Ammon's horn (tissue), 1 donor: ENCODE data around the gene ECD.
A peak's percentile ranks its signal among the peaks of the same experiment; 100 is the strongest.

Source experiments
- DNase-seq: peaks from one replicate; pipeline ENCODE4 v3.0.0-alpha.2; 2016; ENCODE audit warnings: low spot score

Gene ECD

DNA sequence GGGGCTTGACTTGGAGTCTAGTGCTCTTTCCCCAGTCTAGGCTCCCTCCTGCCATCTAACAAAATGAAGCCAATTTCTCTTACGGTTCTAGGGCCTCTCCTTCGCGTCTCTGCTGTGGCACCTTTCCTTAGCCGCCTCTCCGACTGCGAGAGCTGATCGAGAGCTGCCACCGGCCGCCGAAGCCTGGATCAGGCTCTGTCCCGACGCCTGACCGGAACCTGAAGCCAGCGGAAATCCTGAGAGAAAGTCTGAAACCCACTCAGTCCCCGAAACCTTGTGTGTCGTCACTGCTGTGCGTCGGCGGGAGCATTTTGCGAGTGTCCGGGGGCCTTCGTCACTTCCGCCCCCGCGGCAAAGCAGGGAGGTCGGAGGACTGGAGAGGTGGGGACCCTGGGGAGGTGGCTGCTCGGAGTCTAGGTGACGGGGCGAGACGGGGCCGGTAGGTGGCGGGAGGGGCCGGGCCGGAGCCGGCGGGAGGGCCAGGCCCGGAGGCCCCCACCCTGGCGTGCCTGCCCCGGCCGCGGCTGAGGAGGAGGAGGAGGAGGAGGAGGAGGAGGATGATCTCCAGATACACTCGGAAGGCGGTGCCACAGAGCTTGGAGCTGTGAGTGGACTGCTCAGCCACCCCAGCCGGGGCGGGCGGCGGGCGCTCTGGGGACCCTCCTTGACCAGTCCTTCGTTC lies at the start of gene ECD, which contains the start of gene FAM149B1:
Gene ECD, minus strand, starts transcription at position 226 of the 682 bp plus-strand sequence. CDS start 4,071 bp downstream, outside the sequence.
Gene FAM149B1, plus strand, starts transcription at position 337 of the 682 bp plus-strand sequence. Its CDS starts 221 bp downstream, at position 558.
- DNase-seq: peak; percentile 94

DNA sequence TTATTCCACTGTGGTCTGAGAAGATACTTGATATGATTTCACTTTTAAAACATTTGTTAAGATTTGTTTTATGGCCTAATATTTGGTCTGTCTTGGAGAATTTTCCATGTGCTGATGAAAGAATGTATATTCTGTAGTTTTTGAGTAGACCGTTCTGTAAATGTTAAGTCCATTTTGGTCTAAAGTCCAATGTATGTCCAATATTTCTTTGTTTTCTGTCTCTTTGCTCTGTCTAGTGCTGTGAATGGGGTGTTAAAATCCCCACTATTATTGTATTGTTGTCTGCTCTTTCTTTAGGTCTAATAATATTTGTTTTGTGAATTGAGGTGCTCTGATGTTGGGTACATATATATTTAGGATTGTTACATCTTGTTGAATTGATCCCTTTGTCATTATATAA lies 47.9 kb upstream of the ECD start:
- no peak for DNase-seq

DNA sequence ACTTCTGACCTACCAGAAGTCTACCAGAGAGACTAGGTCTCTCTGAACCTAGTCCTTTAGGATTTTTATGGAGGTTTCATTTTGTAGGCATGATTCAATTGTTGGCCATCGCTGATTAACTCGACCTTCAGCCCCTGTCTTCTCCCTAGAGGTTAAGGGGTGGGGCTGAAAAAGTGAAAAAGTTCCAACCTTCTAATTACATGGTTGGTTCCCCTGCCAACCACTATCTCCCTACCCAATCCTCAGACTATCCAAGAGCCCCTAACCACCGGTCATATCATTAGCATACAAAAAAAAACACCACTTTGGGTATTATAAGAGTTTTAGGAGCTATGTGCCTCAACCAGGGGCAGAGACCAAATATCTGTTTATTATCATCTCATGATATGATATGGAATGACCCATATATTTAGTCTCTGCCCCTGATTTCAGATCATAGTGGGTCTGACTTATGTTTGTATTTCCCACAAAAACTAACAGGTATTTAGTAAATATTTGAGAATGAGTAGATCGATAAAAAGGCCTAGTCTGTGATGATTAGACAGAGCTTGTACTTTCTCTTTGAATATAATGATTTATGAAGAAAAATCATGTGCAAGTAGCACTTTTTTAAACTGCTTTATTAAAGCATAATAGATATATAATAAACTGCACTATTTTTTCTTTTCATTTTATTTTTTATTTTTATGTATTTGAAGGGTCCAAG lies 43.5 kb upstream of the ECD start:
- no peak for DNase-seq

DNA sequence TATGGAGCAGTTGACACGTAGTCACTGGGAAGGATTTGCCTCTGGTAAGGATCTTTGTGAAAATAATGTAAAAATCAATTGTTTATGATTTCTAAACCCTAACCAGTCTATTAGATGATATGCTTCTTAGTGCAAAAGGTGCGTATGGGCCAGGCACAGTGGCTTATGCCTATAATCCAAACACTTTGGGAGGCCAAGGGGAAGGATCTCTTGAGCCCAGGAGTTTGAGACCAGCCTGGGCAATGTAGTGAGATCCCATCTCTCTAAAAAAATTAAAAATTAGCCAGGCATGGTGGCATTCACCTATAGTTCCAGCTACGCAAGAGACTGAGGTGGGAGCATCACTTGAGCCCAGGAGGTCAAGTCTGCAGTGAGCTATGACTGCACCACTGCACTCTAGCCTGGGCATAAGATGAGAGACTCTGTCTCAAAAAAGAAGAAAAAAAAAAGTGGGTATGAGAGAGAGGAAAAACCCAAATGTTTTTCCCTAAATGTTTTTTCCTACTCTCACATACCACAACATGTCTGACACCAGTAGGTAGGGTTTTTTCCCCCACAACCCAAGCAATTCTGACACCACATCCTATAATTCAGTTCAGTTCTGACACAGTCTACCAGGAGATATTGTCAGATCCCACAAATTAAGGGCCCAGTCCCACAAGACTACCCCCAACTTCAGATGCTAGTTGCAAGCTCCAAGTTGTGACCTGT lies 42.7 kb upstream of the ECD start:
- no peak for DNase-seq

DNA sequence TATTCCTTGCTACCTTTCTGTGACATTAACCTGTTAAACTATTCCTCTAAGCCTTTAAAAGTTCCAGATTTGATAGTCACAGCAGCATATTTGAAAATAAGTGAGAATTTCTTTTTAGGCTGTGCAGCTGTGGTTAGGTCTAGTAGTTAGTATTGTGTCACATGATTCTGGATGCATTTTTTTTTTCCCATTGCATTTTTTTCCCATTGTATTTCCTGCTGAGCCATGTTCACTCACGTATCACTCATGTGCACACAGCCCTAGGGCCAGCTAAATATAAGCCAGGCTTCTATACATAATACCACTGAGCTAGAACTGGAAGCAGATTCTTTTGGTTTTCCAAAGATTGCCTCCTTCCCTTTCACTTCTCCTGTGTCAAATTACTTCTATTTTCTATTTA lies 41.9 kb upstream of the ECD start:
- DNase-seq: no peak

DNA sequence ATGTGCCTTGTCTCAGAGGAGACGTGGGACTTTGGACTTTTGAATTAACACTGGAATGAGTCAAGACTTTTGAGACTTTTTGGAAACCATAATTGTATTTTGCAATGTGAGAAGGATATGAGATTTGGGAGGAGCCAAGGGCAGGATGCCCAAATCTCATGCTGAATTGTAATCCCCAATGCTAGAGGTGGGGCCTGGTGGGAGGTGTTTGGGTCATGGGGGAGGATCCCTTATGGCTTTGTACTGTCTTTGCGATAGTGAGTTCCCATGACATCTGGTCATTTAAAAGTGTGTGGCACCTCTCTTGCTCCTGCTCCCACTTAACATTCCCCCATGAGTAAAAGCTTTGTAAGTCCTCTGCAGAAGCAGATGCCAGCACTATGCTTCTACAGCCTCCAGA lies 40.1 kb upstream of the ECD start:
- no peak for DNase-seq

DNA sequence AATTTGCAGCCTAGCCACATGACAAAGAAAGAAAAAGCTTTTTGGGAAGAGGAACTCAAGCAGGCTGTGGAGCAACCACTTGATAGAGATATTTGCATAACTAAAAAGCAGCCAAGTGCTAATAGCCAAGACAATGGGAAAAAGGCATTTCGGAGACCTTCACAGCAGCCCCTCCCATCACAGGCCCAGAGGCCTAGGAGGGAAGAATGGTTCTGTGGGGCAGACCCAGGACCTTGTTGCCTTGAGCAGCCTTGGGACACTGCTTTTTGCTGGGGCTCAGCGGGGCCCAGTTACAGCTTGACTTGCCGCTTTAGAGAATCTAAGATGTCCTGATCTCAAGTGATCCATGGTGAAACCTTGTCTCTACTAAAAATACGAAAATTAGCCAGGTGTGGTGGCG lies 38.6 kb upstream of the ECD start:
- no peak for DNase-seq

DNA sequence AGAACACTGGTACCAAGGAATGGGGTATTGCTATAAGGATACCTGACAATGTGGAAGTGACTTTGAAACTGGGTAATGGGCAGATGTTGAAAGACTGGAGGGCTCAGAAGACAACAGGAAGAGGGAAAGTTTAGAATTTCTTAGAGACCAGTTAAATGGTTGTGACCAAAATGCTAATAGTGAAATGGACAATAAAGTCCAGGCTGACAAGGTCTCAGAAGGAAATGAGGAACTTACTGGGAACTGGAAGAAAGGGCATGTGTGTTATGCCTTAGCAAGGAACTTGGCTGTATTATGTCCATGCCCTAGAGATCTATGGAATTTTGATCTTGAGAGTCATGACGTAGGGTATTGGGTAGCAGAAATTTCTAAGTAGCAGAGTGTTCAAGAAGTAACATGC lies 38.1 kb upstream of the ECD start:
- no peak for DNase-seq

DNA sequence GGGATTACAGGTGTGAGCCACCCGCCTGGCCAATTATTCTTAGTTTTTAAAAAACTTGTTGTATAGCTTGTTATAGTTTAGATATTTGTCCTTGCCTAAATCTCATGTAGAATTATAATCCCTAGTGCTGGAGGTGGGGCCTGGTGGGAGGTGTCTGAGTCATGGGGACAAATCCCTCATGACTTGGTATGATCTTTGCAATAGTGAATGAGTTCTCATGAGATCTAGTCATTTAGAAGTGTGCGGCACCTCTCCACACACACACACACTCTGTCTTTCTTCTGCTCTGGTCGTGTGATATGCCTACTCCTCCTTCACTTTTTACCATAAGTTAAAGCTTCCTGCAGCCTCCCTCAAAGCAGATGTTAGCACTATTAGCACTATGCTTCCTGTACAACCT lies 37.3 kb upstream of the ECD start:
- no peak for DNase-seq

DNA sequence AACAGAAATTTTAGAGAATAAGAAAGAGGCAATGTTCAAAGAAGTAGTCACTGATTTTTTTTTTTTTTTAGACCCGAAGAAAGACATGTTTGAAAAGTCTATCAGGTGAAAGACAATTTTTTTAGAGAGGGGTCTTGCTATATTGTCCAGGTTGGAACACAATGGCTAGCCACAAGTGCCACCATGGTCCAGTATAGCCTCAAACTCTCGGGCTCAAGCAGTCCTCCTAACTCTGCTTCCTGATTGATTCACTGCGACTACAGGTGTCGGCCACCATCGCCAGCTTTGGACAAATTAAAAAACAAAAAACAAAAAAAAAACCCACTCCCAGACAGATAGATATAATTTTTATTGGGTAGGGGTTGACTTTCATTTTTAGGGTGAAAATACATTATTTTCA lies 22.4 kb upstream of the ECD start:
- DNase-seq: no peak

DNA sequence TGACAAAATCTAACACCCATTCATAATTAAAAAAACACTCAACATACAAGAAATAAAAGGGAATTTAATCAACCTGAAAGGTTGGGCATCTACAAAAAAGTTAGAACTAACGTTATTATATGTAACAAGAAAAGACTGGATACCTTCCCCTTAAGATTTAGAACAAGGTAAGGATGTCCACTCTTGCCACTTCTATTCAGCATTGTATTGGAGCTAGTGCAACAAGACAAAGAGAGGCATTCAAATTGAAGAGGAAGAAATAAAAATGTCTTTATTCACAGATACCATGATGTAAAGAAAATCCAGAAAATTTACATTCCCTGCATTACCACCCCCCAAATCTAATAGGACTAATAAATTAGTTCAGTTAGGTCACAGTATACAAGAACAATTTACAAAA lies 18.5 kb upstream of the ECD start:
- DNase-seq: peak; percentile 4

DNA sequence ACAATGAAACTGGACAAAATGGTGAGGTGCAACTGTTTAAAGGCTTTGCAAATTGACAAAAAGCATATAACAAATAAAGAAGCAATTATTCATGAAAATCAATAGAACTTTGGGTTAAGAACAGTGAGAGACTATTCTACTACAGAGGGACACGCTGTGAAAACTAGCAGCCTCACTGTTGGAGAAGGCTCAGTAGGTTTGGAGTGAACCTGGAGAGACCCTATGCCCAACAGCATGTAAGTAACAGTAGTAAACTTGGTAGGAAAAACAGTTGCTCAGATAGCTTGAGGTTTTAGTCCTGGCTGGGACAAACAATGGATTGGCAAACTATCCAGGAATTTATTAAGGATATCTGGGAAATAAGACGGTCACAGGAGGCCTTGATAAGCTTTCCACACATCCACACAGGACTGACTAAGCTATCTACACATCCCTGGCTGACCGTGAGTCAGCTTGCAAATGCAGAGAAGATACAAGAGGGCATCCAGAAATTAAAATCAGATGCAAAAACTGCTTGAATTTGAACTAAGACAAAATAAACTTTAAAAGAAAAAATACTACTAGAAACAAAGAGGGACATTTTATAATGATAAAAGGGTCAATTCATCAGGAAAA lies 16.0 kb upstream of the ECD start:
- DNase-seq: no peak

DNA sequence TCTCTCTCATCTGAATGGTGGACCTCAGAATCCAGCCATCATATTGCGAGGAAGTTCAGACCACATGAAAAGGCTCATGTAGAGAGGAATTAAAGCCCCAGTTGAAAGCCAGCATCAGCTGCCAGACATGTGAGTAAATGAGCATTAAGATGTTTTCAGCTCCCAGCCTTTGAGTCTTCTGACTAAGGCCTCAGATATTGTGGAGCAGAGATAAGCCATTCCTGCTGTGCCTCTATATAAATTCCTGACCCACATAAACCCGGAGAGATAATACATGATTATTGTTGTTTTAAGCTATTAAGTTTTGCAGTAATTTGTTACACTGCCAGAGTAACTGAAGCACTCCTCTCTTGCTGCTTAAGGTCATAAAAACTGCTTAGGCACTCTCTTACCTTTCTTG lies 14.8 kb upstream of the ECD start:
- no peak for DNase-seq

DNA sequence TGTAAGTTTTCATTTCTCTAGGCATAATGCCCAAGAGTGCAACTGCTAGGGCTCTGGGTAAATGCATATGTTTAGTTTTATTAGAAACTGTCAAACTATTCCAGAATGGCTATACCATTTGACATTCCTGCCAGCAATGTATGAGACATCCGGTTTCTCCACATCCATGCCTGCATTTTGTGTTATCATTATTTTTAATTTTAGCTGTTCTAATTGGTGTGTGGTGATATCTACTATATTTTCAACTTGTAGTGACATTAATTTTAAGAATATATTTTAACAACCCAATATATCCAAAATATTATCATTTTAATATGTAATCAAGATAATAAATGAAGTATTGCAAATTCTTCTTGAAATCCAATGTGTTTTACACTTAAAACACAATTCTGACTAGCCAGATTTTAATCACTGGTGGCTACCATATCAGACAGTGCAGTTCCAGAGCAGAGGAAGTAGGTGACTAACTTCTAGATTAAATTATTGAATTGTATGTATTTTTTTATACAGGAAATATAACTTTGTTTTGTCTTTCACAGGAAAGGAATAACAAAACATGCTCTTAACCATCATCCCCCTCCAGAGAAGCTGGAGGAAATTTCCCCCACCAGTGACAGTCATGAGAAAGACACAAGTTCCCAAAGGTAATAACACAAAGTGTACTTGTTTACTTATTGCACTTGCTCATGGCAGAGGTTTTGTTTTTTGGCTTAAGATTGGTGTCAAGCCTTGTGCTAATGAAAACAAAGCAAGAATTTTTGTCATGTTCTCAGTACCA lies 6.5 kb upstream of the ECD start:
- DNase-seq: no peak

DNA sequence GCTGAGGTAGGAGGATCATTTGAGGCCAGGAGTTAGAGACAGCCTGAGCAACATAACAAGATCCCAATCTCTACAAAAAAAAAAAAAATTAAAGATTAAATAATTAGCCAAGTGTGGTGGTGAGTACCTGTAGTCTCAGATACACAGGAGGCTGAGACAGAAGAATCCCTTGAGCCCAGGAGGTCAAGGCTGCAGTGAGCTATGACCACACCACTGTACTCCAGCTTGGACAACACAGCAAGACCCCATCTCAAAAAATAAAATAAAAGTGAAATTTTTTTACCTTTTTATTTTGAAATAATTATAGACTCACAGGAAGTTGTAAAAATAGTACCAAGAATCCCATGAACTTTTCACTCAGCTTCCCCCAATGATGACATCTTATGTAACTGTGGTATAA lies 5.1 kb upstream of the ECD start:
- DNase-seq: no peak

DNA sequence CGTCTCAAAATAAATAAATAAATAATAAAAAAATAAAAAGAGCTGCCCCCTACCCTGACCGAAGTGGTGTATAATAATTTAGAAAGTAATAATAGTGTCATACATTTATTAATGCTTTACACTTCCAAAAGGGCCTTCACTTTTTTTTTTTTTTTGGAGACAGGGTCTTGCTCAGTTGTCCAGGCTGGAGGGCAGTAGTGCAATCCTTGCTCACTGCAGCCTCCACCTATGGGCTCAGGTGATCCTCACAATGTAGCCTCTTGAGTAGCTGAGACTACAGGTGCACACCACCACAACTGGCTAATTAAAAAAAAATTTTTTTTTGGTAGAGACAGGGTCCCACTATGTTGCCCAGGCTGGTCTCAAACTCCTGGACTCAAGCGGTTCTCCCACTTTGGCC lies 1.5 kb upstream of the ECD start:
- DNase-seq: no peak

DNA sequence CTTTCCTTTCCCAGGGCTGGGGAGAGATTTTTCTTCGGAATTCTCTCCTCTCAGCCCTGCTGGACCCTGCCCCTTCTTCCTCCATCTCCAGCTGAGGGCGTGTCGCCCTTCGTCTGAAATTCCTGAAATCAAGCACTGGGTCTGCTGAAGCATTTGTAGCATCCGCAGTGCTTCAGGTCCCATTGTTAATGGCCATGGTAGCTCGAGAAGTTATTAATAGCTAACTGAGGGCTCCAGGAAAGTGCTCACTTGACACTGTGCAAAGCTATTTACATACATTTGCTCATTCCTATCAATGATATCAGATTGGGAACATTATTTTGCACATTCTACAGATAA lies 626 bp upstream of the ECD start:
- no peak for DNase-seq

DNA sequence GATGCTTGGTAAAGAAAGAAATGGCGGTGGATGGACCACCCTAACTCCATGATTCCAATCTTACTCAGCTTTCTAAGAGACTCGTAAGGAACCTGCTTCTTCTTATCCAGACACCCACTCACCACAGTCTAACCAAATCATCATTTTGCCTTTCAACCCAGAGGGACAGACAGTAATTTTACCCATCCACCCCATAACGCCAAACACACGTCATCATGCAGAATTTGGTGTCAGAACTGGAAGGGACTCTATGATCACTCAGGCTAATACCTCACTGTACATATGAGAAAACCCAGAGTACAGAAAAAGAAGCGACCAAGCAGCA lies 388 bp downstream of the ECD start:
- no peak for DNase-seq

DNA sequence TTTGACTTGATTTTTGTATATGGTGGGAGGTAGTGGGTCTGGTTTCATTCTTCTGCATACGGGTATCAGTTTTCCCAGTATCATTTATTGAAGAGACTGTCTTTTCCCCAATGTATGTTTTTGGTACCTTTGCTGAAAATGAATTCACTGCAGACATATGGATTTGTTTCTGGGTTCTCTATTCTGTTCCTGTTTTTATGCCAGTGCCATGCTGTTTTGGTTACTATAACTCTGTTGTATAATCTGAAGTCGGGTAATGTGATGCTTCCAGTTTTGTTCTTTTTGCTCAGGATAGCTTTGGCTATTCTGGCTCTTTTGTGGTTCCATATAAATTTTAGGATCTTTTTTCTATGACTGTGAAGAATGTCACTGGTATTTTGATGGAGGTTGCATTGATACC lies 836 bp downstream of the ECD start:
- DNase-seq: no peak

DNA sequence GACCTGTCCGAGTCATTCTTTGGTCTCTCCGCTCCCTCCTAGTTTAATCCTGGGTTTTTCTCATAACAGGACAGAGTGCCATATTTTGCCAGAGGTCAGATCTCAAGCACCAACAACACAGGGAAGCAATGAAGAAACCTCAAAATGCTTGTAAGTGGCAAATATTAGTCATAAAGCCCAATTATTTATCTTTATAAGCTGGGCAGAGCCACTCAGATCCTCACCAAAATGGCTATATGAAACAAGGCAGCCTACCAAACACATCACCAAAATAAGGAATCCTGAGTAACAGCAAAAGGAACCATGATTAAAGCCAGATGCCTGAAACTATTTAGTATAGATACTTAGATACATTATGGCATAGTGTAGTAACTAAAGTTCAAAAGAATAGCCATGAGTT lies 4.7 kb downstream of the ECD start:
- DNase-seq: no peak

DNA sequence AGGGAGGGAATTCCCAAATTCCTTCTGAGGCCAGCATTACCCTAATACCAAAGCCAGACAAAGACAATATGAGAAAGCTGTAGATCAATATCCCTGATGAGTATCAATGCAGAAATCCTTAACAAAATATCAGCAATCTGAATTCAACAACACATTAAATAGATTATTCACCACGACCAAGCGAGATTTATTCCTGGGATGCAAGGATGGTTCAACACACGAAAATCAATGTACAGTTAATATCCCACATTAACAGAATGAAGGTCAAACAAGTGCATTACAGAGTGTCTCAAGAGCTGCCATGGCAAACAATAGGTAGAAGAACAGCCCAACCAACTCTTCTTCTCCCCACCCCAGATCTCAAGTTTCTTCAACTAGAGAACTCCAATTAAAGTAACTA lies 6.1 kb downstream of the ECD start:
- DNase-seq: no peak

DNA sequence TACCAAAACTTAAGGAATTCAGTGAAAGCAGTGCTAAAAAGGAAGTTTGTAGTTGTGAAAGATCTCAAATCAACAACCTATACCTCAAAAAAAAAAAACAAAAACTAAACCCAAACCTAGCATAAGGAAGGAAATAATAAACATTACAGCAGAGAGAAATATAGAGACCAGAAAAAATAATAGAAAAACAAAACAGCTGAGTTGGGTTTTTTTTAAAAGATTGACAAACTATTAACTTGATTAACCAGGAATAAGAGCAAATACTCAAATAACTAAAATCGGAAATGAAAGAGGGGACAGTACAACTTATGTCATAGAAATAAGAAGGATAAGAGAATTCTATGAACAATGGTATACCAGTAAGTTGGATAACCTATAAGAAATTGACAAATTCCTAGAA lies 6.7 kb downstream of the ECD start:
- no peak for DNase-seq
